Esophagus squamous epithelium (tissue), 5 donors: ENCODE data around the gene LSM10. TPM values are rescaled to one million over a fixed set of nuclear protein-coding genes. Genes with fewer than 3 reads are reported as not detected.
A peak's percentile ranks its signal among the peaks of the same experiment; 100 is the strongest.

Source experiments
- DNase-seq: peaks from one replicate; lab custom pipeline; 2025; lab: John Stamatoyannopoulos, UW
- H3K27ac ChIP-seq, 4 donors: fragments of 200-600 bp; sonication (generic); one replicate each; pipeline ENCODE4 v1.5.1; 2016 to 2019; ENCODE audit warnings: mild to moderate bottlenecking in 1 of 4
- H3K27me3 ChIP-seq, 4 donors: fragments of 200-600 bp; sonication (generic); 1 replicate in 3 of 4; 2 replicates in 1 of 4; pipeline versions ENCODE4 v1.5.1 to v1.6.0; 2017 to 2021; ENCODE audit warnings: antibody characterized with exemption in 1 of 4
- H3K36me3 ChIP-seq, 3 donors: fragments of 200-600 bp; sonication (generic); one replicate each; pipeline ENCODE4 v1.5.1; 2016 to 2019
- H3K4me1 ChIP-seq, 3 donors: fragments of 200-600 bp; sonication (generic); one replicate each; pipeline ENCODE4 v1.5.1; 2017 to 2019
- H3K4me3 ChIP-seq, 4 donors: fragments of 200-600 bp; sonication (generic); 1 replicate in 3 of 4; 2 replicates in 1 of 4; pipeline ENCODE4 v1.5.1; 2016 to 2019; ENCODE audit warnings: mild to moderate bottlenecking in 2 of 4, moderate library complexity in 1 of 4
- H3K9me3 ChIP-seq, 3 donors: fragments of 200-600 bp; sonication (generic); one replicate each; pipeline ENCODE4 v1.5.1; 2016 to 2019
- CTCF ChIP-seq, 6 experiments: fragments of 450-650 bp in 4 of 6; fragments of 200-600 bp in 2 of 6; sonication (generic) in 2 of 6; IDR thresholded peaks; one replicate each; pipeline ENCODE4 v1.5.1; 2016 to 2019; ENCODE audit warnings: antibody characterized with exemption in 6 of 6, mild to moderate bottlenecking in 4 of 6, moderate library complexity in 4 of 6
- POLR2A ChIP-seq, 4 donors: fragments of 450-650 bp; IDR thresholded peaks; one replicate each; pipeline ENCODE4 v1.6.1; 2017; ENCODE audit warnings: antibody characterized with exemption in 4 of 4, mild to moderate bottlenecking in 4 of 4, moderate library complexity in 3 of 4
- WGBS, 2 donors: methylation state at CpG; one replicate each; pipeline ENCODE4 v1.1.5; 2018; 5-methylcytosine and 5-hydroxymethylcytosine counted together
- intact Hi-C: fragments of 100-400 bp; cut with DNase I; formaldehyde crosslinking; loops from one replicate; pipeline ENCODE4 v1.15.0; 2022
- total RNA-seq, 4 donors: library from RNA; depleted of rRNA; stranded (reverse); fragments of >200 nt; gene quantifications; one replicate each; pipeline ENCODE4 v1.1.0, GENCODE V29; 2016
- donor health status: DM: yes; HTN: yes; CAD: no.

The LSM10 gene
- 10 to 100 TPM in 3 of 4 donors, 1 to 10 TPM in 1; 8.5 to 29.4 (median 16.9) TPM for total RNA-seq

- Histone ChIP-seq H3K9me3 (no peaks in the 10 kb centered on the region), H3K4me3 (peak within 1 kb of the TSS; percentile 61 to 80 (median 73)), H3K4me1 (peaks cover 0 to 35% (median 16%) of the 10 kb centered on the region in 3 donors), H3K27ac (peak within 1 kb of the TSS; percentile 94 to 95 (median 94)), H3K36me3 (peaks cover 11 to 18% (median 14%) of the 10 kb centered on the region in 3 donors), H3K27me3 (no peaks in the 10 kb centered on the region)
- 0% methylated on average over 17 to 18 of the region's 60 CpGs for WGBS, 2 donors
- TF ChIP-seq POLR2A (IDR thresholded peaks at IDR 0.05) (peak in 3 of 4 donors; percentile 92 to 96 (median 94)), CTCF (IDR thresholded peaks at IDR 0.05) (peak in 1 of 6 experiments; percentile 5)
- peak; percentile 67 for DNase-seq
- intact Hi-C loops: no loop called here
Observed at GRCh38 chr1:36397378-36398230, at the start of gene LSM10. Gene LSM10 (minus strand): TSS chr1:36397908. CDS start chr1:36394129, 3,779 bp downstream.

- TF ChIP-seq CTCF (IDR thresholded peaks at IDR 0.05) (no peak), POLR2A (IDR thresholded peaks at IDR 0.05) (no peak)
- intact Hi-C loops: no loop called here
- Histone ChIP-seq H3K27me3 (no peaks in the 10 kb centered on the region), H3K4me1 (peaks cover 0 to 32% (median 23%) of the 10 kb centered on the region in 3 donors), H3K9me3 (no peaks in the 10 kb centered on the region), H3K27ac (no peak overlapping the region), H3K4me3 (no peak overlapping the region), H3K36me3 (no peaks in the 10 kb centered on the region)
- DNase-seq: no peak
Observed at GRCh38 chr1:36447450-36447849, 49.7 kb upstream of the LSM10 start.

- DNase-seq: no peak
- no peaks in the 10 kb centered on the region for H3K27me3 ChIP-seq
- WGBS, 2 donors: 56 to 57% methylated on average over 5 of the region's 5 CpGs
- no peak overlapping the region for H3K4me3 ChIP-seq
- no peak overlapping the region for H3K27ac ChIP-seq
- H3K4me1 ChIP-seq: peaks cover 0 to 32% (median 23%) of the 10 kb centered on the region in 3 donors
- H3K9me3 ChIP-seq: no peaks in the 10 kb centered on the region
- TF ChIP-seq POLR2A (IDR thresholded peaks at IDR 0.05): no peak
- no peak for TF ChIP-seq CTCF (IDR thresholded peaks at IDR 0.05)
- intact Hi-C loops: no loop called here
- H3K36me3 ChIP-seq: no peaks in the 10 kb centered on the region
Observed at GRCh38 chr1:36446746-36447145, 49.0 kb upstream of the LSM10 start.

- no peaks in the 10 kb centered on the region for H3K9me3 ChIP-seq
- DNase-seq: no peak
- WGBS, 2 donors: 66 to 79% methylated on average over 6 to 8 of the region's 8 CpGs
Observed at GRCh38 chr1:36446271-36446670, 48.6 kb upstream of the LSM10 start.

More at GRCh38 chr1:36446271-36446670, 48.6 kb upstream of the LSM10 start:
- H3K4me3 ChIP-seq: no peak overlapping the region
- no peaks in the 10 kb centered on the region for H3K36me3 ChIP-seq
- peaks cover 0 to 28% (median 21%) of the 10 kb centered on the region in 3 donors for H3K4me1 ChIP-seq
- H3K27ac ChIP-seq: no peak overlapping the region
- intact Hi-C loops: no loop called here
- no peaks in the 10 kb centered on the region for H3K27me3 ChIP-seq
- TF ChIP-seq POLR2A (IDR thresholded peaks at IDR 0.05): no peak
- TF ChIP-seq CTCF (IDR thresholded peaks at IDR 0.05): no peak
